A673 (cell line): Measurements from ENCODE around the gene FIBCD1.

Source experiments
- EZH2 ChIP-seq: fragments of 200-600 bp; sonication (generic); IDR thresholded peaks from 2 replicates; pipeline ENCODE4 v1.6.1; 2017; ENCODE audit warnings: borderline replicate concordance, low read depth, mild to moderate bottlenecking, mixed read lengths, antibody characterized with exemption, low read length; ENCODE audit not compliant: poor library complexity, severe bottlenecking
- TF ChIP-seq, protein P1 (sequence below): fragments of 300-800, 200-600 bp; sonication (generic); conservative IDR thresholded peaks from 2 replicates; pipeline ENCODE4 v1.5.1; 2017; ENCODE audit warnings: low read depth, mild to moderate bottlenecking, antibody characterized with exemption, low read length, moderate library complexity, mixed read lengths

- TF ChIP-seq, protein P1, sequence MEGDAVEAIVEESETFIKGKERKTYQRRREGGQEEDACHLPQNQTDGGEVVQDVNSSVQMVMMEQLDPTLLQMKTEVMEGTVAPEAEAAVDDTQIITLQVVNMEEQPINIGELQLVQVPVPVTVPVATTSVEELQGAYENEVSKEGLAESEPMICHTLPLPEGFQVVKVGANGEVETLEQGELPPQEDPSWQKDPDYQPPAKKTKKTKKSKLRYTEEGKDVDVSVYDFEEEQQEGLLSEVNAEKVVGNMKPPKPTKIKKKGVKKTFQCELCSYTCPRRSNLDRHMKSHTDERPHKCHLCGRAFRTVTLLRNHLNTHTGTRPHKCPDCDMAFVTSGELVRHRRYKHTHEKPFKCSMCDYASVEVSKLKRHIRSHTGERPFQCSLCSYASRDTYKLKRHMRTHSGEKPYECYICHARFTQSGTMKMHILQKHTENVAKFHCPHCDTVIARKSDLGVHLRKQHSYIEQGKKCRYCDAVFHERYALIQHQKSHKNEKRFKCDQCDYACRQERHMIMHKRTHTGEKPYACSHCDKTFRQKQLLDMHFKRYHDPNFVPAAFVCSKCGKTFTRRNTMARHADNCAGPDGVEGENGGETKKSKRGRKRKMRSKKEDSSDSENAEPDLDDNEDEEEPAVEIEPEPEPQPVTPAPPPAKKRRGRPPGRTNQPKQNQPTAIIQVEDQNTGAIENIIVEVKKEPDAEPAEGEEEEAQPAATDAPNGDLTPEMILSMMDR = no peak
- no peak for TF ChIP-seq EZH2
These were observed 32.3 kb upstream of the FIBCD1 start for GRCh38 chr9:130971294-130971849.
